B cell (primary cell): ENCODE results near the gene PRDM15. TPM values are rescaled to one million over a fixed set of nuclear protein-coding genes. Genes with fewer than 3 reads are reported as not detected.

ENCODE experiments used
- ATAC-seq: fragments of 200-7000 bp; cut with Tn5 transposase; one replicate; pipeline ENCODE4 v1.10.0; 2021; ENCODE audit warnings: low read depth, mild to moderate bottlenecking, moderate number of reproducible peaks, moderate library complexity
- CTCF ChIA-PET: fragments of 350-600 bp; sonication (Branson Sonifier 250); formaldehyde crosslinking; loops from one replicate; lab custom pipeline; 2021; ENCODE audit warnings: antibody characterized with exemption, inconsistent platforms; lab: Charles Lee
- POLR2A ChIA-PET: fragments of 350-600 bp; sonication (Branson Sonifier 250); formaldehyde crosslinking; loops from one replicate; lab custom pipeline; 2021; ENCODE audit warnings: antibody characterized with exemption; lab: Charles Lee
- DNase-seq: peaks from one replicate; pipeline ENCODE4 v3.0.0; 2013
- H2AFZ ChIP-seq: 2 replicates; pipeline ENCODE4 v1.6.1; 2012; ENCODE audit warnings: mild to moderate bottlenecking, low read depth, low read length; ENCODE audit not compliant: insufficient read depth, poor library complexity, severe bottlenecking
- H3K27ac ChIP-seq, 2 donors: 1 replicate in 1 of 2; 2 replicates in 1 of 2; pipeline ENCODE4 v1.5.1; 2012 to 2013; ENCODE audit warnings: low read length in 2 of 2, mild to moderate bottlenecking in 2 of 2, moderate library complexity in 1 of 2
- H3K27me3 ChIP-seq, 4 experiments: fragments of 200-600 bp in 1 of 4; sonication (generic) in 1 of 4; replicated peaks in 1 of 4; 1 replicate in 2 of 4; 2 replicates in 2 of 4; pipeline versions ENCODE4 v1.6.1 to v1.7.0; 2013 to 2016; ENCODE audit warnings: low read length in 3 of 4, mild to moderate bottlenecking in 2 of 4, mixed read lengths in 1 of 4, moderate library complexity in 1 of 4; ENCODE audit not compliant: insufficient read depth in 4 of 4, control insufficient read depth in 3 of 4; ENCODE audit errors: control extremely low read depth in 1 of 4
- H3K36me3 ChIP-seq, 2 experiments: replicated peaks in 1 of 2; 1 replicate in 1 of 2; 2 replicates in 1 of 2; pipeline versions ENCODE4 v1.6.1 to v1.7.1; 2013; ENCODE audit warnings: low read length in 1 of 2; ENCODE audit not compliant: insufficient read depth in 2 of 2, control insufficient read depth in 1 of 2; ENCODE audit errors: control extremely low read depth in 1 of 2, extremely low read depth in 1 of 2
- H3K4me1 ChIP-seq, 2 donors: fragments of 200-600 bp in 1 of 2; sonication (generic) in 1 of 2; 1 replicate in 1 of 2; 2 replicates in 1 of 2; pipeline versions ENCODE4 v1.5.1 to v1.6.1; 2013 to 2017; ENCODE audit warnings: low read length in 2 of 2; ENCODE audit not compliant: control insufficient read depth in 2 of 2, insufficient read depth in 2 of 2
- H3K4me2 ChIP-seq: replicated peaks from 2 replicates; pipeline ENCODE3; 2012; ENCODE audit warnings: mild to moderate bottlenecking, low read depth, low read length; ENCODE audit not compliant: poor library complexity, severe bottlenecking
- H3K4me3 ChIP-seq, 5 experiments: fragments of 200-600 bp in 1 of 5; sonication (generic) in 1 of 5; 1 replicate in 3 of 5; 2 replicates in 2 of 5; pipeline versions ENCODE4 v1.5.1 to v1.7.0; 2011 to 2016; ENCODE audit warnings: low read length in 4 of 5, mild to moderate bottlenecking in 4 of 5, low read depth in 2 of 5, control low read depth in 1 of 5, moderate library complexity in 1 of 5; ENCODE audit not compliant: insufficient read depth in 1 of 5; ENCODE audit errors: control extremely low read depth in 1 of 5, extremely low read depth in 1 of 5
- H3K79me2 ChIP-seq: fragments of 200-600 bp; sonication (generic); one replicate; pipeline ENCODE4 v1.6.0; 2016; ENCODE audit warnings: low read length; ENCODE audit not compliant: control insufficient read depth, insufficient read depth
- H3K9ac ChIP-seq: fragments of 200-600 bp; sonication (generic); 2 replicates; pipeline ENCODE4 v1.6.1; 2017; ENCODE audit warnings: mild to moderate bottlenecking, low read length, moderate library complexity
- H3K9me3 ChIP-seq, 3 donors: one replicate each; pipeline versions ENCODE4 v1.6.1 to v1.7.1; 2013; ENCODE audit warnings: low read length in 2 of 3; ENCODE audit not compliant: control insufficient read depth in 2 of 3, insufficient read depth in 1 of 3; ENCODE audit errors: control extremely low read depth in 1 of 3
- H4K20me1 ChIP-seq: 2 replicates; pipeline ENCODE4 v1.6.0; 2012; ENCODE audit warnings: mild to moderate bottlenecking, low read length; ENCODE audit not compliant: insufficient read depth, control insufficient read depth, poor library complexity, severe bottlenecking
- H3K27ac Mint-ChIP-seq: one replicate; pipeline ENCODE4 v1.8.0; 2021; ENCODE audit warnings: mixed read lengths
- H3K27me3 Mint-ChIP-seq: one replicate; pipeline ENCODE4 v1.8.0; 2021; ENCODE audit warnings: mixed read lengths
- H3K4me1 Mint-ChIP-seq: one replicate; pipeline ENCODE4 v1.8.0; 2021; ENCODE audit warnings: mixed read lengths
- H3K4me3 Mint-ChIP-seq: one replicate; pipeline ENCODE4 v1.8.0; 2021; ENCODE audit warnings: mixed read lengths
- H3K9me3 Mint-ChIP-seq: one replicate; pipeline ENCODE4 v1.8.0; 2022; ENCODE audit warnings: mixed read lengths; ENCODE audit not compliant: insufficient read depth
- CTCF ChIP-seq: fragments of 200-600 bp; IDR thresholded peaks from one replicate; pipeline ENCODE4 v1.8.0; 2022; ENCODE audit warnings: antibody characterized with exemption, mild to moderate bottlenecking
- EZH2 ChIP-seq: IDR thresholded peaks from 2 replicates; pipeline ENCODE4 v1.6.1; 2012; ENCODE audit warnings: borderline replicate concordance, low read depth, mild to moderate bottlenecking, moderate library complexity, low read length; ENCODE audit not compliant: insufficient read depth, poor library complexity, severe bottlenecking
- WGBS: methylation state at CpG from one replicate; pipeline ENCODE4 v1.1.5; 2013; ENCODE audit warnings: missing lambda C conversion rate; ENCODE audit not compliant: insufficient coverage; 5-methylcytosine and 5-hydroxymethylcytosine counted together
- intact Hi-C: fragments of 100-400 bp; cut with micrococcal nuclease; formaldehyde crosslinking; loops from one replicate; pipeline ENCODE4 v1.10.0; 2022
- polyA plus RNA-seq: library from polyadenylated mRNA; depleted of rRNA; stranded (reverse); fragments of >200 nt; gene quantifications from 2 replicates; pipeline ENCODE4 v1.2.3, GENCODE V29; 2012
- total RNA-seq, 2 donors: library from RNA; stranded (reverse); fragments of 120-200 nt in 1 of 2; gene quantifications; 1 replicate in 1 of 2; 2 replicates in 1 of 2; pipeline versions ENCODE4 v1.2.3 to v1.2.4, GENCODE V29; 2013 to 2022

PRDM15 gene
- total and polyA plus RNA-seq, 2 donors (not counting 1 experiment from before 2014, with no cell fraction given) = 21.3 to 29.2 TPM

GRCh38 chr21:41845310-41846032, 33.7 kb downstream of the PRDM15 start:
- CTCF ChIA-PET = interaction anchor here (1.3 kb wide), 1 partner anchor 29 kb away, joined by 3 read pairs; no protein-coding TSS in a partner anchor
- Histone ChIP-seq H3K36me3 (peaks cover 0 to 24% of the 10 kb centered on the region in 2 experiments), H3K9me3 (peaks cover 0 to 5% (median 1%) of the 10 kb centered on the region in 3 donors), H3K79me2 (no peaks in the 10 kb centered on the region), H3K27ac (no peak overlapping the region), H3K4me3 (no peak overlapping the region), H3K4me2 (no peak overlapping the region), H3K9ac (no peak overlapping the region), H2AFZ (no peak overlapping the region), H4K20me1 (no peaks in the 10 kb centered on the region), H3K4me1 (no peaks in the 10 kb centered on the region), H3K27me3 (no peaks in the 10 kb centered on the region)
- DNase-seq = no peak
- peaks cover 1% of the 10 kb centered on the region for H3K4me1 Mint-ChIP-seq
- peaks cover 5% of the 10 kb centered on the region for H3K9me3 Mint-ChIP-seq
- intact Hi-C loops = no loop called here
- WGBS = 95% methylated on average over 18 of the region's 21 CpGs
- peak overlapping the region; percentile 15 for H3K27ac Mint-ChIP-seq
- H3K27me3 Mint-ChIP-seq = no peaks in the 10 kb centered on the region
- no peak overlapping the region for H3K4me3 Mint-ChIP-seq
- no peak for ATAC-seq
- TF ChIP-seq EZH2 = no peak
- no peak for TF ChIP-seq CTCF
- POLR2A ChIA-PET = no interaction called here

- intact Hi-C loops = no loop called here
- Mint-ChIP-seq H3K4me1 (peaks cover 1% of the 10 kb centered on the region), H3K9me3 (peaks cover 5% of the 10 kb centered on the region), H3K4me3 (no peak overlapping the region), H3K27ac (no peak overlapping the region), H3K27me3 (no peaks in the 10 kb centered on the region)
- H3K9me3 ChIP-seq = peaks cover 0 to 5% (median 1%) of the 10 kb centered on the region in 3 donors
- no peak overlapping the region for H2AFZ ChIP-seq
- H3K36me3 ChIP-seq = peaks cover 4 to 32% of the 10 kb centered on the region in 2 experiments
- CTCF ChIA-PET = interaction anchor here (0.6 to 0.9 kb wide), 2 partner anchors 27 to 269 kb away, joined by 3 to 4 read pairs; no protein-coding TSS in a partner anchor
- H3K27ac ChIP-seq = no peak overlapping the region
- H3K4me2 ChIP-seq = no peak overlapping the region
- WGBS = 95% methylated on average over 2 of the region's 2 CpGs
- H3K4me3 ChIP-seq = no peak overlapping the region
- POLR2A ChIA-PET = interaction anchor here (0.6 kb wide), 1 partner anchor 26 kb away, joined by 3 read pairs; no protein-coding TSS in a partner anchor
- no peak overlapping the region for H3K9ac ChIP-seq
- H4K20me1 ChIP-seq = no peaks in the 10 kb centered on the region
- H3K27me3 ChIP-seq = no peaks in the 10 kb centered on the region
- ATAC-seq = no peak
- no peaks in the 10 kb centered on the region for H3K4me1 ChIP-seq
- TF ChIP-seq EZH2 (no peak), CTCF (no peak)
- no peak for DNase-seq
- H3K79me2 ChIP-seq = no peaks in the 10 kb centered on the region
Observed at GRCh38 chr21:41843584-41843983, 35.6 kb downstream of the PRDM15 start.
